DND-41 (cell line): Measurements from ENCODE around the gene ARL6IP1.
A peak's percentile ranks its signal among the peaks of the same experiment; 100 is the strongest.
"Not testable (repeated sequence)": the region's sequence is repeated elsewhere in the genome, so short reads cannot be mapped to it uniquely, and the experiment has no call there.

Experiments
- ATAC-seq: fragments of 200-7000 bp; cut with Tn5 transposase; 3 replicates; pipeline ENCODE4 v1.9.1; 2021; ENCODE audit warnings: low read depth; ENCODE audit not compliant: insufficient read depth
- DNase-seq: peaks from one replicate; pipeline ENCODE4 v3.0.0-alpha.2; 2020
- H2AFZ ChIP-seq: 2 replicates; pipeline ENCODE4 v1.6.0; 2012; ENCODE audit warnings: low read depth, low read length
- H3K27ac ChIP-seq: 2 replicates; pipeline ENCODE4 v1.5.1; 2012; ENCODE audit warnings: low read length, inconsistent platforms
- H3K27me3 ChIP-seq: fragments of 200-600 bp; sonication (generic); 2 replicates; pipeline ENCODE4 v1.6.0; 2012; ENCODE audit warnings: low read length, mild to moderate bottlenecking, inconsistent platforms; ENCODE audit not compliant: insufficient read depth, poor library complexity
- H3K36me3 ChIP-seq: 2 replicates; pipeline ENCODE4 v1.5.1; 2012; ENCODE audit warnings: low read length, inconsistent platforms; ENCODE audit not compliant: insufficient read depth
- H3K4me1 ChIP-seq: 2 replicates; pipeline ENCODE4 v1.5.1; 2012; ENCODE audit warnings: mild to moderate bottlenecking, low read length; ENCODE audit not compliant: insufficient read depth
- H3K4me2 ChIP-seq: 2 replicates; pipeline ENCODE4 v1.6.0; 2012; ENCODE audit warnings: mild to moderate bottlenecking, moderate library complexity, low read length, inconsistent platforms; ENCODE audit not compliant: insufficient read depth
- H3K4me3 ChIP-seq, 2 experiments: fragments of 200-600 bp in 1 of 2; shearing (Covaris generic) in 1 of 2; 2 replicates each; pipeline ENCODE4 v1.5.1; 2012 to 2016; ENCODE audit warnings: inconsistent platforms in 2 of 2, low read length in 2 of 2, mild to moderate bottlenecking in 2 of 2, low read depth in 1 of 2, moderate library complexity in 1 of 2
- H3K79me2 ChIP-seq: 2 replicates; pipeline ENCODE4 v1.6.0; 2012; ENCODE audit warnings: low read length, inconsistent platforms; ENCODE audit not compliant: insufficient read depth
- H3K9ac ChIP-seq: 2 replicates; pipeline ENCODE4 v1.6.0; 2012; ENCODE audit warnings: low read depth, mild to moderate bottlenecking, inconsistent platforms, low read length, moderate library complexity
- H3K9me3 ChIP-seq: 2 replicates; pipeline ENCODE4 v1.5.1; 2012; ENCODE audit warnings: low read length, moderate library complexity, mild to moderate bottlenecking, inconsistent platforms; ENCODE audit not compliant: insufficient read depth, severe bottlenecking
- H4K20me1 ChIP-seq: 2 replicates; pipeline ENCODE4 v1.6.0; 2012; ENCODE audit warnings: low read length; ENCODE audit not compliant: insufficient read depth
- CTCF ChIP-seq: IDR thresholded peaks from 2 replicates; pipeline ENCODE4 v1.5.1; 2012; ENCODE audit warnings: borderline replicate concordance, low read length, moderate library complexity, mild to moderate bottlenecking; ENCODE audit not compliant: poor library complexity, severe bottlenecking; ENCODE audit errors: extremely low read depth
- EZH2 ChIP-seq: IDR thresholded peaks from 3 replicates; pipeline ENCODE4 v1.6.1; 2012; ENCODE audit warnings: borderline replicate concordance, low read depth, mild to moderate bottlenecking, moderate library complexity, low read length, inconsistent platforms; ENCODE audit not compliant: severe bottlenecking

Gene ARL6IP1

GRCh38 chr16:18783430-18784341 lies 17.7 kb downstream of the ARL6IP1 start:
- TF ChIP-seq CTCF (no peak), EZH2 (no peak)
- no peak for ATAC-seq
- Histone ChIP-seq H3K36me3 (peaks cover 64% of the 10 kb centered on the region), H3K9ac (no peak overlapping the region), H2AFZ (no peak overlapping the region), H3K27me3 (no peaks in the 10 kb centered on the region), H3K4me2 (0 out of 2 replicates have a peak overlapping the region, but pooled peaks have one; percentile 11), H3K79me2 (peaks cover 60% of the 10 kb centered on the region), H4K20me1 (peaks cover 62% of the 10 kb centered on the region), H3K4me3 (no peak overlapping the region), H3K4me1 (peaks cover 38% of the 10 kb centered on the region), H3K9me3 (no peaks in the 10 kb centered on the region), H3K27ac (no peak overlapping the region)
- no peak for DNase-seq

- peaks cover 30% of the 10 kb centered on the region for H3K4me1 ChIP-seq
- TF ChIP-seq EZH2 = no peak
- TF ChIP-seq CTCF = no peak
- no peaks in the 10 kb centered on the region for H3K9me3 ChIP-seq
- no peak overlapping the region for H2AFZ ChIP-seq
- H3K4me3 ChIP-seq = no peak overlapping the region
- ATAC-seq = no peak
- H3K27me3 ChIP-seq = no peaks in the 10 kb centered on the region
- DNase-seq = no peak
- H3K9ac ChIP-seq = no peak overlapping the region
- peaks cover 54% of the 10 kb centered on the region for H4K20me1 ChIP-seq
- peaks cover 52% of the 10 kb centered on the region for H3K79me2 ChIP-seq
- no peak overlapping the region for H3K27ac ChIP-seq
- H3K36me3 ChIP-seq = peaks cover 56% of the 10 kb centered on the region
- no peak overlapping the region; the same call in 1 of the 2 replicates for H3K4me2 ChIP-seq
Measured at GRCh38 chr16:18782697-18783429, 18.5 kb downstream of the ARL6IP1 start.

- H4K20me1 ChIP-seq = peaks cover 38% of the 10 kb centered on the region
- peaks cover 40% of the 10 kb centered on the region for H3K36me3 ChIP-seq
- H3K4me2 ChIP-seq, DNase-seq, H2AFZ ChIP-seq, H3K27me3 ChIP-seq, H3K9ac ChIP-seq, H3K4me3 ChIP-seq, H3K9me3 ChIP-seq, H3K27ac ChIP-seq: not testable (repeated sequence)
- H3K4me1 ChIP-seq = peaks cover 13% of the 10 kb centered on the region
- peak; percentile 20; the same call in 1 of the 3 replicates for ATAC-seq
- H3K79me2 ChIP-seq = peaks cover 36% of the 10 kb centered on the region
Measured at GRCh38 chr16:18781232-18781631, 20.1 kb downstream of the ARL6IP1 start.

- H4K20me1 ChIP-seq = peaks cover 31% of the 10 kb centered on the region
- DNase-seq, H3K4me3 ChIP-seq, H3K4me1 ChIP-seq, H3K27me3 ChIP-seq, H3K4me2 ChIP-seq, H3K27ac ChIP-seq, H2AFZ ChIP-seq, H3K9ac ChIP-seq, H3K9me3 ChIP-seq: not testable (repeated sequence)
- peaks cover 33% of the 10 kb centered on the region for H3K36me3 ChIP-seq
- H3K79me2 ChIP-seq = peaks cover 29% of the 10 kb centered on the region
- ATAC-seq = peak; percentile 44; the same call in 2 of the 3 replicates
Measured at GRCh38 chr16:18780460-18781026, 20.8 kb downstream of the ARL6IP1 start.

- H3K36me3 ChIP-seq, H3K27ac ChIP-seq, H3K79me2 ChIP-seq, H3K4me1 ChIP-seq, H4K20me1 ChIP-seq, DNase-seq, ATAC-seq, H3K9ac ChIP-seq, H3K27me3 ChIP-seq, H2AFZ ChIP-seq, H3K4me2 ChIP-seq, H3K9me3 ChIP-seq, H3K4me3 ChIP-seq: not testable (repeated sequence)
Measured at GRCh38 chr16:18777664-18778063, 23.7 kb downstream of the ARL6IP1 start.

GRCh38 chr16:18776334-18776733 lies 25.0 kb downstream of the ARL6IP1 start:
- H3K4me2 ChIP-seq, DNase-seq, H4K20me1 ChIP-seq, H3K79me2 ChIP-seq, H3K36me3 ChIP-seq, H3K4me1 ChIP-seq, H2AFZ ChIP-seq, H3K9me3 ChIP-seq, H3K27me3 ChIP-seq, H3K9ac ChIP-seq, H3K4me3 ChIP-seq, H3K27ac ChIP-seq, ATAC-seq: not testable (repeated sequence)
